ENCODE data around the gene KLHL33. TPM values are rescaled to one million over a fixed set of nuclear protein-coding genes. Genes with fewer than 3 reads are reported as not detected.
A peak's percentile ranks its signal among the peaks of the same experiment; 100 is the strongest.

Gene KLHL33
- total RNA-seq, 2 donors from 2014 or later, result 0.34 to 0.77 TPM

GRCh38 chr14:20421267-20421666 lies 14.7 kb downstream of the KLHL33 start:
- intact Hi-C loops (cut with DNase I), result no loop called here
- no peak for ATAC-seq
- no peak for DNase-seq

GRCh38 chr14:20419419-20419818 lies 16.5 kb downstream of the KLHL33 start:
- DNase-seq (no peak), ATAC-seq (no peak)
- intact Hi-C loops (cut with DNase I), result no loop called here

GRCh38 chr14:20418501-20418909 lies 17.5 kb downstream of the KLHL33 start:
- intact Hi-C loops (cut with DNase I), result no loop called here
- DNase-seq (no peak), ATAC-seq (no peak)

GRCh38 chr14:20417250-20418186 lies 18.4 kb downstream of the KLHL33 start:
- no peak for ATAC-seq
- intact Hi-C loops (cut with DNase I), result no loop called here
- no peak for DNase-seq

- no peak for ATAC-seq
- intact Hi-C loops (cut with DNase I), result no loop called here
Observed at GRCh38 chr14:20416223-20416622, 19.7 kb downstream of the KLHL33 start.

GRCh38 chr14:20415782-20416206 lies 20.2 kb downstream of the KLHL33 start:
- DNase-seq, result no peak
- intact Hi-C loops (cut with DNase I), result no loop called here

More at GRCh38 chr14:20416223-20416622, 19.7 kb downstream of the KLHL33 start:
- no peak for DNase-seq

GRCh38 chr14:20413744-20414082 lies 22.3 kb downstream of the KLHL33 start:
- ATAC-seq, result peak; percentile 17 to 29
- intact Hi-C loops (cut with DNase I), result loop anchor here (2.0 to 5.0 kb wide), 4 partner anchors 41 to 269 kb away; partner anchors contain the start of genes APEX1 (in 1 of the 2), OSGEP (in 1 of the 2) and RNASE4 (in 1 of the 2)
- DNase-seq, result no peak

More at GRCh38 chr14:20415782-20416206, 20.2 kb downstream of the KLHL33 start:
- peak in 1 of 2 donors; percentile 10 for ATAC-seq

GRCh38 chr14:20412876-20413743 lies 22.9 kb downstream of the KLHL33 start, which contains the start of gene TEP1:
TSS of gene TEP1 (minus strand) at chr14:20413501. CDS start at chr14:20408439, 5,062 bp downstream.
- DNase-seq (peak; percentile 94), ATAC-seq (peak; percentile 97)
- intact Hi-C loops (cut with DNase I), result loop anchor here (2.0 to 5.0 kb wide), 4 partner anchors 42 to 269 kb away; partner anchors contain the start of genes APEX1 (in 1 of the 2), OSGEP (in 1 of the 2) and RNASE4 (in 1 of the 2)

GRCh38 chr14:20412411-20412810 lies 23.6 kb downstream of the KLHL33 start:
- DNase-seq (no peak), ATAC-seq (peak in 1 of 2 donors; percentile 9)
- intact Hi-C loops (cut with DNase I), result loop anchor here (2.0 to 5.0 kb wide), 4 partner anchors 42 to 270 kb away; partner anchors contain the start of genes APEX1 (in 1 of the 2), OSGEP (in 1 of the 2) and RNASE4 (in 1 of the 2)

- ATAC-seq (no peak), DNase-seq (no peak)
- intact Hi-C loops (cut with DNase I), result no loop called here
Observed at GRCh38 chr14:20409226-20409625, 26.7 kb downstream of the KLHL33 start.

- no peak for ATAC-seq
- DNase-seq, result no peak
Observed at GRCh38 chr14:20403521-20403920, 32.4 kb downstream of the KLHL33 start.

GRCh38 chr14:20400965-20401593 lies 34.9 kb downstream of the KLHL33 start:
- DNase-seq (no peak), ATAC-seq (peak in 1 of 2 donors; percentile 24)
- intact Hi-C loops (cut with DNase I), result no loop called here

More at GRCh38 chr14:20403521-20403920, 32.4 kb downstream of the KLHL33 start:
- intact Hi-C loops (cut with DNase I), result no loop called here

GRCh38 chr14:20400589-20400964 lies 35.4 kb downstream of the KLHL33 start:
- DNase-seq, result no peak
- intact Hi-C loops (cut with DNase I), result no loop called here
- no peak for ATAC-seq

GRCh38 chr14:20397511-20397910 lies 38.5 kb downstream of the KLHL33 start:
- intact Hi-C loops (cut with DNase I), result no loop called here
- DNase-seq (no peak), ATAC-seq (no peak)

GRCh38 chr14:20391505-20391904 lies 44.5 kb downstream of the KLHL33 start:
- no peak for DNase-seq
- ATAC-seq, result no peak
- intact Hi-C loops (cut with DNase I), result no loop called here

- intact Hi-C loops (cut with DNase I), result no loop called here
- ATAC-seq (no peak), DNase-seq (no peak)
Observed at GRCh38 chr14:20388159-20388558, 47.8 kb downstream of the KLHL33 start.

GRCh38 chr14:20387576-20387975 lies 48.4 kb downstream of the KLHL33 start:
- no peak for DNase-seq
- intact Hi-C loops (cut with DNase I), result no loop called here
- ATAC-seq, result peak in 1 of 2 donors; percentile 27

- ATAC-seq (no peak), DNase-seq (no peak)
- intact Hi-C loops (cut with DNase I), result no loop called here
Observed at GRCh38 chr14:20386276-20386855, 49.6 kb downstream of the KLHL33 start.
